GM19023 (cell line): Measurements from ENCODE around the gene TRPM3.
A peak's percentile ranks its signal among the peaks of the same experiment; 100 is the strongest.

ENCODE experiments used
- ATAC-seq: cut with Tn5 transposase; IDR thresholded peaks from one replicate; pipeline ENCODE4 v1.9.1; 2021; ENCODE audit warnings: mild to moderate bottlenecking, moderate library complexity; ENCODE audit not compliant: unreplicated experiment

The TRPM3 gene

DNA sequence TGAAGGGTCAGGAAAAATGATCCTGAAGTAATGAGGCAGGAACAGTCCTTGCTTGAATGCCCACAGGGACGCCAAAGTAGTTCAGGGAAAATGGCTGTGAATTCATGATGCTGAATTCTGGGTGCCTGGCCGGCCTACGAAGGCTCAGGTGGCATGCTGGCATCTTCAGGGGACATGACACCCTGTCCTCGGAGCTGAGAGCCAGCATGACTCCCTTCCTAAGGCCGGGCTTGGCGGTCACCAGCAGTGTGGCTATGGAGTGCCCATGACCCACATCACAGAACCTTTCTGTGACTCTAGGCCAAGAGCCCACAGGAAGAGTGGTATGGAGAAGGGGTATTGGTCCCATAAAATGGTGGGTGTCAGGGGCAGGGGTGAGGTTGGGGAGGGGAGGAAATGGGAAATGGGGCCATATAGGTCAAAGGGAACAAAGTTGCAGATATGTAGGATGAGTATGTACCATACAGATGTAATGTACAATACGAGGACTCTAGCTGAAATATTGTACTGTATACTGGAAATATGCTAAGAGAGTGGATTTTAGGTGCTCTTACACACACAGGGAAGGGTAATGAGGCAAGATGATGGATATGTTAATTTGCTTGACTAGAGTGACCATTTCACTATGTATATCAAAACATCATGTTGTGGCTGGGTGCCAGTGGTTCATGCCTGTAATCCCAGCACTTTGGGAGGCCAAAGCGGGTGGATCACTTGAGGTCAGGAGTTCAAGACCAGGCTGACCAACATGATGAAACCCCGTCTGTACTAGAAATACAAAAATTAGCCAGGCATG, 504.2 kb downstream of the TRPM3 start:
- ATAC-seq, result no peak

GRCh38 chr9:70616228-70616990, 505.0 kb downstream of the TRPM3 start:
- ATAC-seq, result no peak

- ATAC-seq, result no peak
These were observed 505.8 kb downstream of the TRPM3 start for GRCh38 chr9:70615464-70616138.

- ATAC-seq, result no peak
These were observed 506.5 kb downstream of the TRPM3 start for GRCh38 chr9:70614786-70615463.

DNA sequence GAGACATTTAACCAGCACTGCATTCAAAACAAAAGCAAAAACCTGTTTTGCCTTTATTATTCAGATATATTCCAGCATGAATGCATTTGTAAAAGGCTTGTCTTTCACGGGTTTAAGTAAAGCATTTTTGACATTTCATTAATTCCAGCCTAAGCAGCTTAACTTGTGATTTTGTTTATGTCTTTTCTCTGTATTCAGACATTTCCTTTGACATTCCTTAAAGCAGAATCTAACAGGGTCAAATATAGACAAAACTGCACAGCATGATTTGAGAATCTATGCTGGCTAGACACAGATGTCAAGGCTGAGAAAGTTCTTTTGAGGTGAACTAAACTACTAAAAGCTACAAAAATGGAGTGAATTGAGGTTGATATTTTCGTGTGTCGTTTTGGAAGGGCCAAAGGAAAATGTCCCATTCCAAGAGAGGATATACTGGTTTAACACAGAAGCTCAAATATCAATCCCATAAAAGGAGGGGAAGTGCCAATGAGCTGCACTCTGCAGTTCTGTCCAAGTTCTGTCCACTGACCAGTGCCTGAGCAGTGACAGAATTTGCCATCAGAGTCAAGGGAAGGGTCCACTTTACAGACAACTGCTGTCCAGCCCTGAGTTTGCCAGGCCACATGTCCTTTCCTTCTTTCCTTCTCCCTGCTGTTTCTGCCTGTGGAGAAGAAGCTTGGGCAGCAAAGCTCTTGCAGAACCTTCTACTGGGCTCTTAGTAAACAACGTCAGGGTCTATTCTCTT, 508.2 kb downstream of the TRPM3 start:
- no peak for ATAC-seq

DNA sequence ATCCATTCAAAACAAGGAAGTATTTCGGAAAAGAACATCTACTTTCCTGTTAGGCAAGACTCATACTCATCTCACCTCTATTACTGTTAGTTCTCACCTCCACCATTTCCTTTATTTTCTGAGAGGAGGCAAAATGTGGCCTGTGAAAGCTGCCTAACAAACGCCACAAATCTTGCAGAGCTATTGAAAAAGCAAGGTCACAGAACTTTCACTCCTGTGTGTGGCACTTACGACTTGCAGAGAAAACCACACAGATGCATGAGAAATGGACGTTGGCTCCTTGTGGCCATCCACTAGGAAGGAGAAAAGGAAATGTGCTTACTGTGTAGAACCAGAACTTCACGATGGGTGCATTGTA, 511.2 kb downstream of the TRPM3 start:
- ATAC-seq, result no peak

DNA sequence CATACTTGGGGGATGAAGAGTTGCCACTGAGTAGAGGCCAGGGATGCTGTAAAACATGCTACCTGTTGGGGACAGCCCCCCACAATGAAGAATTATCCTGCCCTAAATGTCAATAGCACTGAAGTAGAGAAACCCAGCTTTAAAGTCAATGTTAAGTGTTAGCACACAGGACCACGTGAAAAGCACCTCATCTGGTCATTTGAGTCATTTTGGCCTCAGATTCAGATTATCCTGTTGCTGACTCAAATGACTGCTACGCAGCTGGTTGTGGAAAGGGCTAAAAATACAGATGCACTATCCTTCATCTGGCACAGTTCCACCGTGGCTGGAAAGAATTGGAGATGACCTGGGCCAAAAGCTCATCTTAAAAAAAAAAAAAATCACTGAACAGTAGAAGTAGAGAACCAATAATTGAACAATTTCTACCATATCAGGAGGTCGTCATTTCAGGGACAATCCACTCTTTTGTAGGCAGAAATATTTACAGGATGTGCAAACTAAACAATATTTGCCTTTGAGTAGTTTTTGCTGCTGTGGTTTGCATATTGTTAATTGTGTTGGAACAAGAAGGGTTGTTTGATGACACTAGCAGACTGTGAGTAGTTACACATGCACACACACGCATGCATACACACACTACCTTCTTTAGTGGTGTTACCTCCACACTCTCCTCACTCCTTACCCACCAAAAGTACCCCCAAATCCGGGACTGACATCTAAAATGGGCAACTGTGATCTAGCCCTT, 511.7 kb downstream of the TRPM3 start:
- ATAC-seq, result no peak

DNA sequence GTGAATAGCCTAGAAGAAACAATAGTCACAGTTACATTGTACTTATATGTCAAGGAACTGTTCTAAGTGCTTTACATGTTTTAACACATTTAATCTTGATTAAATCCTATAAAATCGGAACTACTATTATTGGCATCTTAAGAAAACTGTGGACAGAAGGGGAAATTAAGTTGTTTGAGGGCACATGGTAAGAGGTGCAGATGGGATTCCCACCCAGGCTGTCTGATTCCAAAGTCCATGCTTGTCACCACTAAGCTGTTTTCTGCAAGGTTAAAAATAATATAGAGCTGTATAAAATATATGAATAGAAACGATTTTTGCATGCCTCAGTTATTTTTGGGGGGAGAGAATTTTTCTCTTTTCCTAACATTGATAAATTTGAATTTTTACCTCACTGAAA, 512.4 kb downstream of the TRPM3 start:
- no peak for ATAC-seq

DNA sequence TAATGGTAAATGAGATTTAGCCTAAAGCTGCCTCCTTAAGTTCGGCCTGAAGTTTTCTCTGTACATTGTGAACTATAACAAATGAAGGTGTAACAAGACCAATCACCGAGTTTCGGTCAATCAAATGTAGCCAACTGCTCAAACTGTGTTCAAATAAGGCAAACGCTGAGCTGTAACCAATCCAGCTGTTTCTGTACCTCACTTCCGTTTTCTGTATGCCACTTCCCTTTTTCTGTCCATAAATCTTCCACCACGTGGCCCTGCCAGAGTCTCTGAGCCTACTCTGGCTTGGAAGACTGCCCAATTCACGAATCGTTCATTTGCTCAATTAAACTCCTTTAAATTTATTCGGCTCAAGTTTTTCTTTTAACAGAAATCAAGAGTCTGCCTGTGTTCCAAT, 513.5 kb downstream of the TRPM3 start:
- ATAC-seq, result no peak

DNA sequence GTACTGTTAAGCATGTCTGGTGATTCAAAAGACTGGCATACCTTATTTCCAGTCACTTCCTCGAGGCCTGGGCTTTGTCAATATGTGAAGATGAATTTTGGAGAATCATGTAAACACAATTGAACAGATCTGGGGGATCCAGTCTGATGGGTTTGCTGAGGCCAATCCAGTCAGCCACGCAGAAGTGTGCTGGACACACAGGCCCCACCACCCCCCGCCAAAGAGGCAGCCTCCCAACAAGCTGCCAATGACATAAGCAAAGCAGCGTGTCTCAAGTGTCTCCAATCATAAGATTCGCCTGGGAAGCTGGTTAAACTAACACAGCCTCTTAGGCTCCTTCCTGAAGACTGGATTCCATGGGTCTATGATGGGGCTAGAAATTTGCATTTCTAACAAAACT, 514.1 kb downstream of the TRPM3 start:
- ATAC-seq, result no peak

GRCh38 chr9:70603020-70603411, 518.4 kb downstream of the TRPM3 start:
- no peak for ATAC-seq

DNA sequence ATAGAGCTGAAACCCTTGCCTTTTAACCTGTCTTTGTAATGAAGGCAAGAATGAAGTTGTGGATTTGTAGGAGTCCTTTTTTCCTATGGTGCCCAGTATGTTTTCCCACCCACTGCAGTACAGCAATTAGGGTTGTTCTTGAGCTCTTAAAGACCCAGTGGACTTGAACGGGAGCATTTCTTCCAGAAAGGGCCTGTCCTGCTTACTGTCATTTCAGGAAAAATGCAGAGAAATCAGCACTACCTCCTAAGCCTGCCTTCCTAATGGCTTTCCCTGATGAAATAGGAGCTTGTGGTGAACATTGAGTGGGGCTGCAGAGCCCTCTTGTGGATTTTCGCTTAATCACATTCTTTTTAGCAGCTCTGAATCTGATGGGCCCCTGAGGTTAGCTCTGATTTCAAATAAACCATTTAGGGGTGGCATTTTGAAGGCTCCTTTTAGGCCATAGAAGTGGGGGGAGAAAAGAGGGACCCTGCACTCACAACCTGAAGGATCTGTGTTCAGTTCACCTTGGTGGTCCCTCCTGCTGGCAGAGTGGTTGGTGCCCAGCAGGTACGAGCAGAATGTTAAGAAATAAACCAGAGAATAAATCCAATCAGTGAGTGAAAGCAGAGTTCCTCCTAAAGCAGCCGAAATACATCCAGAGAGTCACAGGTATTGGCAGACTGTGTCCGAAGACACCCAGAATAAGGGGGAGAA, 519.0 kb downstream of the TRPM3 start:
- peak; percentile 68 for ATAC-seq

GRCh38 chr9:70601000-70601951, 520.1 kb downstream of the TRPM3 start:
- no peak for ATAC-seq

DNA sequence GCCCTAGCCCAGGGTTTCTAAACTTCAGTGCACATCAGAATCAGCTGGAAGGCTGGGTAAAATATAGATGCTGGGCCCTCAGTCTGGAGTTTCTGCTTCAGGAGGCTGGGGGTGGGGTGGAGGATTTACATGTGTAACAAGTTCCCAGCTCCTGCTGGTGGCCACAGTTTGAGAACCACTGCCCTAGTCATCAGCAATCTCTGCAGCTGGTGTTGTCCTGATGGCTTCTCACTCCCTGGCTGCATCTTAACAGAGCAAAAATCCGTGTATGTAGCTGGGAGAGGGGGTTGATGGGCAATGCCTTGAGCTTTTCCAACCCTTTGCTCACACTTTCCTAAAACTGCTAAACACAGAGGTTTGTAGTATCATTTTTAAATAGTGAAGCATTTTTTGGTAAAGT, 520.9 kb downstream of the TRPM3 start:
- ATAC-seq, result no peak

DNA sequence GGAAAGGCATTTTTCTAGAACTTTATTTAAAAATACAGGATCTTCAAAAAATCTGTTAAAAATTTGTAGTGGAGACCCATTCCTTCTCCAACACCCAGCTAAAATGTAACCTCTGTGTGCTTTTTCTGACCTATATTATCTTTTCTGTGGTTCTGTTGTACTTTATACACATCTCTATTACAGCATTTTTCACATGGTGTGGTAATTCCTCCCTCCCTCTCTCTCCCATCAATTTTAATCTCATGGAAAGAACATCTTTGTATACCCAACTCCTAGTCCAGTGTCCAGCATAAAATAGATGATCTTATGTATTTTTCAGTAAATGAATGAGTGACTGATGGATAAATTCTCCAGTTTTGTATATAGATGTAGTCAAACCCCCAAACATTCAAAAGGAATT, 523.5 kb downstream of the TRPM3 start:
- ATAC-seq, result no peak

- no peak for ATAC-seq
These were observed 526.2 kb downstream of the TRPM3 start for GRCh38 chr9:70595211-70595610.

GRCh38 chr9:70594386-70594944, 527.0 kb downstream of the TRPM3 start:
- no peak for ATAC-seq

GRCh38 chr9:70593241-70593640, 528.2 kb downstream of the TRPM3 start:
- no peak for ATAC-seq
